DND-41 (cell line): Measurements from ENCODE around the gene RASGEF1C.

Experiments used
- CTCF ChIP-seq: IDR thresholded peaks from 2 replicates; pipeline ENCODE4 v1.5.1; 2012; ENCODE audit warnings: borderline replicate concordance, low read length, moderate library complexity, mild to moderate bottlenecking; ENCODE audit not compliant: poor library complexity, severe bottlenecking; ENCODE audit errors: extremely low read depth
- EZH2 ChIP-seq: IDR thresholded peaks from 3 replicates; pipeline ENCODE4 v1.6.1; 2012; ENCODE audit warnings: borderline replicate concordance, low read depth, mild to moderate bottlenecking, moderate library complexity, low read length, inconsistent platforms; ENCODE audit not compliant: severe bottlenecking

GRCh38 chr5:180115326-180116076, 93.5 kb downstream of the RASGEF1C start:
- no peak for TF ChIP-seq EZH2
- TF ChIP-seq CTCF, result no peak
